GM23338 (cell line): ENCODE data around the gene SMARCC2. TPM values are rescaled to one million over a fixed set of nuclear protein-coding genes. Genes with fewer than 3 reads are reported as not detected.

Experiments
- ATAC-seq: fragments of 200-7000 bp; cut with Tn5 transposase; 3 replicates; pipeline ENCODE4 v1.9.1; 2020
- DNase-seq: peaks from one replicate; pipeline ENCODE4 v3.0.0-alpha.2; 2015; ENCODE audit warnings: low spot score
- H2AFZ ChIP-seq: fragments of 200-600 bp; sonication (generic); 2 replicates; pipeline ENCODE4 v1.8.0; 2016; ENCODE audit warnings: antibody characterized with exemption, mild to moderate bottlenecking, moderate library complexity
- H3F3A ChIP-seq: fragments of 200-600 bp; sonication (generic); replicated peaks from 2 replicates; pipeline ENCODE4 v1.8.0; 2017; ENCODE audit warnings: antibody characterized with exemption, mixed run types, low read depth
- H3K27ac ChIP-seq: fragments of 200-600 bp; sonication (generic); 2 replicates; pipeline ENCODE4 v1.6.1; 2016; ENCODE audit warnings: low read depth
- H3K27me3 ChIP-seq: fragments of 200-600 bp; sonication (generic); 2 replicates; pipeline ENCODE4 v1.8.0; 2016; ENCODE audit warnings: mild to moderate bottlenecking, mixed run types, moderate library complexity; ENCODE audit not compliant: insufficient read depth
- H3K36me3 ChIP-seq: fragments of 200-600 bp; sonication (generic); 2 replicates; pipeline ENCODE4 v1.8.0; 2016; ENCODE audit warnings: mild to moderate bottlenecking; ENCODE audit not compliant: insufficient read depth
- H3K4me1 ChIP-seq: fragments of 200-600 bp; sonication (generic); 2 replicates; pipeline ENCODE4 v1.8.0; 2016; ENCODE audit warnings: mild to moderate bottlenecking, moderate library complexity; ENCODE audit not compliant: insufficient read depth
- H3K4me2 ChIP-seq: fragments of 200-600 bp; sonication (generic); 2 replicates; pipeline ENCODE4 v1.7.1; 2017; ENCODE audit warnings: mixed run types
- H3K4me3 ChIP-seq: fragments of 200-600 bp; sonication (generic); 2 replicates; pipeline ENCODE4 v1.6.1; 2016; ENCODE audit warnings: mixed run types
- H3K79me2 ChIP-seq: fragments of 200-600 bp; sonication (generic); replicated peaks from 2 replicates; pipeline ENCODE4 v1.8.0; 2017; ENCODE audit warnings: mild to moderate bottlenecking; ENCODE audit not compliant: insufficient read depth
- H3K9me2 ChIP-seq: fragments of 200-600 bp; sonication (generic); 2 replicates; pipeline ENCODE4 v1.8.0; 2017; ENCODE audit not compliant: insufficient read depth
- H4K20me1 ChIP-seq: fragments of 200-600 bp; sonication (generic); replicated peaks from 2 replicates; pipeline ENCODE4 v1.8.0; 2017; ENCODE audit warnings: mild to moderate bottlenecking; ENCODE audit not compliant: insufficient read depth
- H3K27ac Mint-ChIP-seq: 2 replicates; pipeline ENCODE4 v1.8.0; 2020; ENCODE audit warnings: inconsistent platforms, mild to moderate bottlenecking, moderate library complexity, mixed read lengths
- H3K27me3 Mint-ChIP-seq: 3 replicates; pipeline ENCODE4 v1.8.0; 2022; ENCODE audit warnings: low read depth, mild to moderate bottlenecking, moderate library complexity, mixed read lengths, inconsistent platforms; ENCODE audit not compliant: insufficient read depth, poor library complexity
- H3K36me3 Mint-ChIP-seq: 3 replicates; pipeline ENCODE4 v1.8.0; 2021; ENCODE audit warnings: low read depth, mild to moderate bottlenecking, inconsistent platforms, moderate library complexity, mixed read lengths
- H3K4me1 Mint-ChIP-seq: 3 replicates; pipeline ENCODE4 v1.8.0; 2020; ENCODE audit warnings: mild to moderate bottlenecking, inconsistent platforms, mixed read lengths
- H3K4me3 Mint-ChIP-seq: 3 replicates; pipeline ENCODE4 v1.8.0; 2021; ENCODE audit warnings: moderate library complexity, mild to moderate bottlenecking, inconsistent platforms, mixed read lengths
- H3K9me3 Mint-ChIP-seq: 3 replicates; pipeline ENCODE4 v1.8.0; 2020; ENCODE audit warnings: moderate library complexity, mild to moderate bottlenecking, inconsistent platforms, mixed read lengths
- CREB1 ChIP-seq: fragments of 250-450 bp; sonication (Bioruptor Pico); IDR thresholded peaks from 2 replicates; pipeline ENCODE4 v1.5.0; 2020; ENCODE audit warnings: low read depth, mild to moderate bottlenecking, moderate library complexity
- EZH2phosphoT487 ChIP-seq: fragments of 200-600 bp; sonication (generic); IDR thresholded peaks from one replicate; pipeline ENCODE4 v1.8.1; 2018; ENCODE audit warnings: antibody characterized with exemption; ENCODE audit not compliant: unreplicated experiment
- JUNB ChIP-seq: IDR thresholded peaks from one replicate; pipeline ENCODE4 v1.6.1; 2016; ENCODE audit warnings: antibody characterized with exemption; ENCODE audit not compliant: unreplicated experiment
- POLR2AphosphoS5 ChIP-seq: IDR thresholded peaks from 2 replicates; pipeline ENCODE4 v1.6.1; 2016; ENCODE audit warnings: antibody characterized with exemption, low read depth
- ZNF114 ChIP-seq: fragments of 250-450 bp; sonication (Bioruptor Pico); IDR thresholded peaks from 2 replicates; pipeline ENCODE4 v1.5.0; 2020; ENCODE audit warnings: mild to moderate bottlenecking, moderate library complexity
- ZNF331 ChIP-seq: fragments of 250-450 bp; sonication (Bioruptor Pico); IDR thresholded peaks from 2 replicates; pipeline ENCODE4 v1.5.0; 2020; ENCODE audit warnings: low read depth, mild to moderate bottlenecking, moderate library complexity
- polyA plus RNA-seq: library from polyadenylated mRNA; unstranded; fragments of >200 nt; fragmentation: Nextera tagmentation; extraction: Ambion mirVana; gene quantifications from 2 replicates; pipeline ENCODE4 v1.2.1, GENCODE V29; 2016
- total RNA-seq: library from RNA; depleted of rRNA; stranded (reverse); fragments of >200 nt; shearing (Covaris generic); gene quantifications from 2 replicates; pipeline ENCODE4 v1.2.3, GENCODE V29; 2014
- TF ChIP-seq, protein P1 (sequence below): IDR thresholded peaks from 2 replicates; pipeline ENCODE4 v1.6.1; 2016; ENCODE audit warnings: antibody characterized with exemption
- TF ChIP-seq, protein P2 (sequence below), 2 experiments: fragments of 200-600 bp in 1 of 2; sonication (generic) in 1 of 2; conservative IDR thresholded peaks; 2 replicates each; pipeline versions ENCODE4 v1.5.1 to v1.6.1; 2016 to 2017; ENCODE audit warnings: antibody characterized with exemption in 2 of 2, low read depth in 2 of 2, mild to moderate bottlenecking in 2 of 2, moderate library complexity in 1 of 2

SMARCC2 gene
- total and polyA plus RNA-seq, 2 experiments from 2014 or later, result 40.4 to 68.3 TPM

DNA sequence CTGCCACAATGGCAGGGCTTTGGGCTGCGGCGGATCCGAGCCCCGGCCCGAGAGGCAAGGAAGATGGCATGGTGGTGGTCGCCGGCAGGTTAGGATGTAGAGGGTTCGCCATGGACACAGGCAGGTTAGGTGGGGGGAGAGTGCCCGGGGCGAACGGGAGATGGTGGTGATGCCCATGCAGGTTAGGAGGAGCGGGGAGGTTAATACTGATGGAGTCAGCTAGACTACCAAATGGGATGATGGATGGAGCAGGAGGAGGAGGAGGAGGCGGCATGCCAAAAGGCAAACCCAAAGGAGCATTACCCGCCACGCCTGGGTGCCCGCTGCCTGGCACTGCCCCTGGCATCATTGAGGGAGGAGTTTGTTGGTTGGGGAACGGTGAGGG lies 24.9 kb downstream of the SMARCC2 start:
- H3K27ac Mint-ChIP-seq, result no peak overlapping the region; the same call in 1 of the 2 replicates
- TF ChIP-seq JUNB (no peak), ZNF331 (CRISPR knock-in tag) (no peak), CREB1 (CRISPR knock-in tag) (no peak)
- TF ChIP-seq, protein P1, sequence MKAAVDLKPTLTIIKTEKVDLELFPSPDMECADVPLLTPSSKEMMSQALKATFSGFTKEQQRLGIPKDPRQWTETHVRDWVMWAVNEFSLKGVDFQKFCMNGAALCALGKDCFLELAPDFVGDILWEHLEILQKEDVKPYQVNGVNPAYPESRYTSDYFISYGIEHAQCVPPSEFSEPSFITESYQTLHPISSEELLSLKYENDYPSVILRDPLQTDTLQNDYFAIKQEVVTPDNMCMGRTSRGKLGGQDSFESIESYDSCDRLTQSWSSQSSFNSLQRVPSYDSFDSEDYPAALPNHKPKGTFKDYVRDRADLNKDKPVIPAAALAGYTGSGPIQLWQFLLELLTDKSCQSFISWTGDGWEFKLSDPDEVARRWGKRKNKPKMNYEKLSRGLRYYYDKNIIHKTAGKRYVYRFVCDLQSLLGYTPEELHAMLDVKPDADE, result no peak
- TF ChIP-seq, protein P2, sequence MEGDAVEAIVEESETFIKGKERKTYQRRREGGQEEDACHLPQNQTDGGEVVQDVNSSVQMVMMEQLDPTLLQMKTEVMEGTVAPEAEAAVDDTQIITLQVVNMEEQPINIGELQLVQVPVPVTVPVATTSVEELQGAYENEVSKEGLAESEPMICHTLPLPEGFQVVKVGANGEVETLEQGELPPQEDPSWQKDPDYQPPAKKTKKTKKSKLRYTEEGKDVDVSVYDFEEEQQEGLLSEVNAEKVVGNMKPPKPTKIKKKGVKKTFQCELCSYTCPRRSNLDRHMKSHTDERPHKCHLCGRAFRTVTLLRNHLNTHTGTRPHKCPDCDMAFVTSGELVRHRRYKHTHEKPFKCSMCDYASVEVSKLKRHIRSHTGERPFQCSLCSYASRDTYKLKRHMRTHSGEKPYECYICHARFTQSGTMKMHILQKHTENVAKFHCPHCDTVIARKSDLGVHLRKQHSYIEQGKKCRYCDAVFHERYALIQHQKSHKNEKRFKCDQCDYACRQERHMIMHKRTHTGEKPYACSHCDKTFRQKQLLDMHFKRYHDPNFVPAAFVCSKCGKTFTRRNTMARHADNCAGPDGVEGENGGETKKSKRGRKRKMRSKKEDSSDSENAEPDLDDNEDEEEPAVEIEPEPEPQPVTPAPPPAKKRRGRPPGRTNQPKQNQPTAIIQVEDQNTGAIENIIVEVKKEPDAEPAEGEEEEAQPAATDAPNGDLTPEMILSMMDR (conservative IDR thresholded peaks at IDR 0.05; ENCODE audit: low read depth in 2 of 2), result no peak

DNA sequence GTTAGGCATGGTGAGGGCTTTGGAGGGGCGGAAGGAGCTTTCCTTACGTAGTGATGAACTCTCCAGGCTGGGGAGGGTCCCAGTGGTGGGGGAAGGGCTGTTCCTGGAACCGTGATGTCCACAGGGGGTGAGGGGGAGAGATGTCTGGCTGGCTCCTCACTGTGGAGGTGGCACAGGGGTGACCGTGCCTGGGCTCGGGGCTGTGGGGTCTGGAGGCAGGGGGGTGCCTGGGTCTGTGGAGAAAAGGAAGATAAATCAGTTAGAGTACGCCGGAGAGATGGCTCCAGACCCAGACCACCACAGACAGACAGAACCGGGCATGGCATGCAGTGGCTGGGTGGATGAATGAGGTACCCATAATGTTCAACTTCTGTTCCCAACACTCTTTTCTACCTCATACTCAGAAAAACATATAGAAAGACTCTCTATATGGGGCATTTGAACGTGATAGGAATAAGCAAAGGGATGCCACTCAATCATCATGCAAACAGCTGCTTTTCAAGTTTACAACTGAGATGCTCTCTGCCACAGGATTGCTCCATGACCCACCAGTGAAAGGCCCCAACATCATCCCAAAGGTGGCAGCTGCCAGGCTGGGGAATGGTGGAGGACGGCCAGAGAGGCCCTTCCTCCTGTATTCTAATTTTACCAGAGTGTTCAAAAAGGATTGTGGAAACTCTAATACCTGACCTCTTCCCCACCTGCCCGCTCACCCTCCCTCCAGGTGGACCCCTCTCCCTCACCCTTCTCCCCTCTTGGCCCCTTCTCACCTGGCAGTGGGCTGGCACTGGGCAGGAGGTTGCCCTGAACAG lies 25.5 kb downstream of the SMARCC2 start:
- peak overlapping the region; percentile 84 for H3K27ac Mint-ChIP-seq
- H3K27ac ChIP-seq, result peak overlapping the region; percentile 98; the same call in 1 of the 2 replicates
- H2AFZ ChIP-seq, result no peak overlapping the region

More for the DNA sequence above, 24.9 kb downstream of the SMARCC2 start:
- Histone ChIP-seq H3K4me2 (no peak overlapping the region), H3K9me2 (no peaks in the 10 kb centered on the region), H3K36me3 (peaks cover 67% of the 10 kb centered on the region), H2AFZ (no peak overlapping the region), H3F3A (peaks cover 59% of the 10 kb centered on the region), H3K4me3 (no peak overlapping the region), H3K4me1 (peaks cover 40% of the 10 kb centered on the region), H3K79me2 (peaks cover 20% of the 10 kb centered on the region), H3K27ac (0 out of 2 replicates have a peak overlapping the region, but pooled peaks have one; percentile 98), H4K20me1 (peaks cover 25% of the 10 kb centered on the region), H3K27me3 (no peaks in the 10 kb centered on the region)
- Mint-ChIP-seq H3K9me3 (no peaks in the 10 kb centered on the region), H3K27me3 (peaks cover 36% of the 10 kb centered on the region), H3K4me3 (no peak overlapping the region), H3K36me3 (peaks cover 93% of the 10 kb centered on the region), H3K4me1 (peaks cover 46% of the 10 kb centered on the region)
- DNase-seq (no peak), ATAC-seq (0 out of 3 replicates have a peak, but pooled peaks have one; percentile 0)

More for the DNA sequence above, 25.5 kb downstream of the SMARCC2 start:
- Histone ChIP-seq H3F3A (peaks cover 59% of the 10 kb centered on the region), H3K9me2 (no peaks in the 10 kb centered on the region), H3K36me3 (peaks cover 61% of the 10 kb centered on the region), H3K79me2 (peaks cover 26% of the 10 kb centered on the region), H3K4me1 (peaks cover 41% of the 10 kb centered on the region), H3K4me2 (peak overlapping the region; percentile 36; the same call in 1 of the 2 replicates), H3K27me3 (no peaks in the 10 kb centered on the region), H4K20me1 (peaks cover 25% of the 10 kb centered on the region), H3K4me3 (no peak overlapping the region)
- H3K9me3 Mint-ChIP-seq, result no peaks in the 10 kb centered on the region; the same call in 2 of the 3 replicates
- H3K4me3 Mint-ChIP-seq, result peak overlapping the region; percentile 23; the same call in 2 of the 3 replicates
- H3K36me3 Mint-ChIP-seq, result peaks cover 93% of the 10 kb centered on the region
- peak; percentile 7 for ATAC-seq
- TF ChIP-seq, protein P1, result no peak
- TF ChIP-seq EZH2phosphoT487 (no peak), ZNF114 (CRISPR knock-in tag) (no peak), POLR2AphosphoS5 (no peak; the same call in 1 of the 2 replicates)
- DNase-seq, result peak; percentile 57
- H3K27me3 Mint-ChIP-seq, result peaks cover 39% of the 10 kb centered on the region
- H3K4me1 Mint-ChIP-seq, result peaks cover 50% of the 10 kb centered on the region
